ENCODE data around the gene ASXL2. TPM values are rescaled to one million over a fixed set of nuclear protein-coding genes. Genes with fewer than 3 reads are reported as not detected.
"Not testable (repeated sequence)": the region's sequence is repeated elsewhere in the genome, so short reads cannot be mapped to it uniquely, and the experiment has no call there.

Gene ASXL2
- total RNA-seq, 6 donors from 2014 or later: 15.5 to 34.9 (median 25.6) TPM

GRCh38 chr2:25832897-25833296 is 45.4 kb downstream of the ASXL2 start:
- no peak overlapping the region for H3K27ac ChIP-seq
- peaks cover 0 to 9% (median 4%) of the 10 kb centered on the region in 4 donors for H3K4me1 ChIP-seq
- H3K9me3 ChIP-seq: peaks cover 0 to 9% (median 0%) of the 10 kb centered on the region in 4 donors
- DNase-seq (no peak), ATAC-seq (ENCODE audit: low FRiP score in 2 of 2) (no peak)
- H3K36me3 ChIP-seq: peaks cover 0 to 4% (median 0%) of the 10 kb centered on the region in 4 donors
- no peak overlapping the region for H3K4me3 ChIP-seq
- 87 to 90% methylated on average over 5 of the region's 5 CpGs for WGBS, 2 donors
- TF ChIP-seq POLR2A (IDR thresholded peaks at IDR 0.05): no peak
- TF ChIP-seq POLR2AphosphoS5 (IDR thresholded peaks at IDR 0.05): no peak
- TF ChIP-seq EP300 (IDR thresholded peaks at IDR 0.05): no peak
- TF ChIP-seq CTCF (IDR thresholded peaks at IDR 0.05): no peak
- no peaks in the 10 kb centered on the region for H3K27me3 ChIP-seq

GRCh38 chr2:25831746-25832449 is 46.4 kb downstream of the ASXL2 start:
- 67 to 80% methylated on average over 3 of the region's 3 CpGs for WGBS, 2 donors
- Histone ChIP-seq H3K27me3 (no peaks in the 10 kb centered on the region), H3K9me3 (peaks cover 0 to 9% (median 0%) of the 10 kb centered on the region in 4 donors), H3K27ac (no peak overlapping the region), H3K36me3 (peaks cover 0 to 4% (median 0%) of the 10 kb centered on the region in 4 donors), H3K4me1 (peaks cover 0 to 9% (median 4%) of the 10 kb centered on the region in 4 donors), H3K4me3 (no peak overlapping the region)
- DNase-seq (no peak), ATAC-seq (ENCODE audit: low FRiP score in 2 of 2) (no peak)
- no peak for TF ChIP-seq POLR2AphosphoS5 (IDR thresholded peaks at IDR 0.05)
- TF ChIP-seq CTCF (IDR thresholded peaks at IDR 0.05): no peak
- no peak for TF ChIP-seq POLR2A (IDR thresholded peaks at IDR 0.05)
- no peak for TF ChIP-seq EP300 (IDR thresholded peaks at IDR 0.05)

- TF ChIP-seq EP300 (IDR thresholded peaks at IDR 0.05) (no peak), POLR2AphosphoS5 (IDR thresholded peaks at IDR 0.05) (no peak), CTCF (IDR thresholded peaks at IDR 0.05) (no peak), POLR2A (IDR thresholded peaks at IDR 0.05) (no peak)
- DNase-seq: no peak
- Histone ChIP-seq H3K4me1 (peaks cover 0 to 9% (median 4%) of the 10 kb centered on the region in 4 donors), H3K4me3 (no peak overlapping the region), H3K36me3 (peaks cover 0 to 4% (median 0%) of the 10 kb centered on the region in 4 donors), H3K27me3 (no peaks in the 10 kb centered on the region), H3K27ac (no peak overlapping the region), H3K9me3 (peaks cover 0 to 9% (median 0%) of the 10 kb centered on the region in 4 donors)
- ATAC-seq (ENCODE audit: low FRiP score in 2 of 2): no peak
- WGBS, 2 donors: 93 to 96% methylated on average over 2 of the region's 2 CpGs
Measured at GRCh38 chr2:25829828-25830227, 48.5 kb downstream of the ASXL2 start.

GRCh38 chr2:25829377-25829704 is 48.9 kb downstream of the ASXL2 start:
- Histone ChIP-seq H3K36me3 (peaks cover 0 to 4% (median 0%) of the 10 kb centered on the region in 4 donors), H3K9me3 (peaks cover 0 to 9% (median 0%) of the 10 kb centered on the region in 4 donors), H3K4me3 (no peak overlapping the region), H3K27me3 (no peaks in the 10 kb centered on the region), H3K4me1 (peaks cover 0 to 9% (median 4%) of the 10 kb centered on the region in 4 donors), H3K27ac (no peak overlapping the region)
- 75 to 83% methylated on average over 1 of the region's 1 CpG for WGBS, 2 donors
- DNase-seq (no peak), ATAC-seq (ENCODE audit: low FRiP score in 2 of 2) (no peak)
- no peak for TF ChIP-seq POLR2A (IDR thresholded peaks at IDR 0.05)
- TF ChIP-seq EP300 (IDR thresholded peaks at IDR 0.05): no peak
- no peak for TF ChIP-seq POLR2AphosphoS5 (IDR thresholded peaks at IDR 0.05)
- no peak for TF ChIP-seq CTCF (IDR thresholded peaks at IDR 0.05)

- not testable (repeated sequence) for DNase-seq; H3K9me3 ChIP-seq; ATAC-seq (ENCODE audit: low FRiP score in 2 of 2); H3K36me3 ChIP-seq; H3K4me1 ChIP-seq; H3K27me3 ChIP-seq; H3K4me3 ChIP-seq; H3K27ac ChIP-seq
- 94 to 96% methylated on average over 7 of the region's 7 CpGs for WGBS, 2 donors
Measured at GRCh38 chr2:25828532-25829376, 49.5 kb downstream of the ASXL2 start.

Measured in upper lobe of left lung (tissue), 6 donors.